Type B pancreatic cell (in vitro differentiated cells): ENCODE measurements around the gene GPC6. TPM values are rescaled to one million over a fixed set of nuclear protein-coding genes. Genes with fewer than 3 reads are reported as not detected.
A peak's percentile ranks its signal among the peaks of the same experiment; 100 is the strongest.

ENCODE experiments used
- DNase-seq: peaks from one replicate; pipeline ENCODE4 v3.0.0; 2021; ENCODE audit warnings: mixed read lengths; ENCODE audit not compliant: unreplicated experiment; ENCODE audit errors: extremely low spot score
- H3K27ac Mint-ChIP-seq: 2 replicates; pipeline ENCODE4 v1.8.0; 2021; ENCODE audit warnings: mild to moderate bottlenecking, mixed read lengths
- H3K27me3 Mint-ChIP-seq: 2 replicates; pipeline ENCODE4 v1.8.0; 2021; ENCODE audit warnings: mixed read lengths
- H3K36me3 Mint-ChIP-seq: 2 replicates; pipeline ENCODE4 v1.8.0; 2021; ENCODE audit warnings: mixed read lengths
- H3K4me1 Mint-ChIP-seq: one replicate; pipeline ENCODE4 v1.8.0; 2021; ENCODE audit warnings: mixed read lengths; ENCODE audit not compliant: unreplicated experiment
- H3K4me3 Mint-ChIP-seq: 2 replicates; pipeline ENCODE4 v1.8.0; 2021; ENCODE audit warnings: mild to moderate bottlenecking, mixed read lengths
- H3K9me3 Mint-ChIP-seq: 2 replicates; pipeline ENCODE4 v1.8.0; 2021; ENCODE audit warnings: mixed read lengths
- total RNA-seq: library from RNA; stranded (reverse); gene quantifications from 2 replicates; pipeline ENCODE4 v1.2.1, GENCODE V29; 2021; ENCODE audit warnings: low replicate concordance
- TF ChIP-seq, protein P1 (sequence below): fragments of 200-600 bp; sonication (generic); conservative IDR thresholded peaks from 2 replicates; pipeline ENCODE4 v1.5.0; 2021; ENCODE audit warnings: antibody characterized with exemption, mild to moderate bottlenecking

Gene GPC6
- total RNA-seq, 1 donor from 2014 or later: 30.5 TPM

DNA sequence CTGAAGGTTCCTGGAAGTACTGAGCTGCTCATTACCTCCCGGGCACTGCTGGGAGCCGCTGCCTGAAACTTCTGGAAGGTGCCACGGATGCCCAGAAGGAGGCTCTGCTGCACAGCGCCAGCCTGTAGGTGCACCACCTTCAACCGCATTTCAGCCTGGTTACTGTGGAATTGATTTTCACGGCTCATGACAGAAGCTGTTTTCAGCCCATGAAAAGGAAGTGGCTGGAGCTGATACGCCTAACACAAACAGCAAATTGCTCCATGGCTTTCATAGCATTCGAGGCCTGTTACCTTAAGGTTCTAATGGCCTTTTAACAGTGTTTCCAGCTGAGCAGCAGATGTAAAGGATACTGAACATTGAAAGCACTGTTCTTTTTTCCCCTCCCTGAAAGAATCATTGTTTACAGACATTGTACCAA, 22.0 kb downstream of the GPC6 start:
- peaks cover 6% of the 10 kb centered on the region for H3K9me3 Mint-ChIP-seq
- DNase-seq: no peak
- peaks cover 28% of the 10 kb centered on the region for H3K4me1 Mint-ChIP-seq
- no peak overlapping the region for H3K4me3 Mint-ChIP-seq
- H3K27me3 Mint-ChIP-seq: peaks cover 3% of the 10 kb centered on the region
- peak overlapping the region; percentile 0 for H3K27ac Mint-ChIP-seq
- TF ChIP-seq, protein P1, sequence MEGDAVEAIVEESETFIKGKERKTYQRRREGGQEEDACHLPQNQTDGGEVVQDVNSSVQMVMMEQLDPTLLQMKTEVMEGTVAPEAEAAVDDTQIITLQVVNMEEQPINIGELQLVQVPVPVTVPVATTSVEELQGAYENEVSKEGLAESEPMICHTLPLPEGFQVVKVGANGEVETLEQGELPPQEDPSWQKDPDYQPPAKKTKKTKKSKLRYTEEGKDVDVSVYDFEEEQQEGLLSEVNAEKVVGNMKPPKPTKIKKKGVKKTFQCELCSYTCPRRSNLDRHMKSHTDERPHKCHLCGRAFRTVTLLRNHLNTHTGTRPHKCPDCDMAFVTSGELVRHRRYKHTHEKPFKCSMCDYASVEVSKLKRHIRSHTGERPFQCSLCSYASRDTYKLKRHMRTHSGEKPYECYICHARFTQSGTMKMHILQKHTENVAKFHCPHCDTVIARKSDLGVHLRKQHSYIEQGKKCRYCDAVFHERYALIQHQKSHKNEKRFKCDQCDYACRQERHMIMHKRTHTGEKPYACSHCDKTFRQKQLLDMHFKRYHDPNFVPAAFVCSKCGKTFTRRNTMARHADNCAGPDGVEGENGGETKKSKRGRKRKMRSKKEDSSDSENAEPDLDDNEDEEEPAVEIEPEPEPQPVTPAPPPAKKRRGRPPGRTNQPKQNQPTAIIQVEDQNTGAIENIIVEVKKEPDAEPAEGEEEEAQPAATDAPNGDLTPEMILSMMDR: peak; percentile 68
- H3K36me3 Mint-ChIP-seq: peaks cover 4% of the 10 kb centered on the region

DNA sequence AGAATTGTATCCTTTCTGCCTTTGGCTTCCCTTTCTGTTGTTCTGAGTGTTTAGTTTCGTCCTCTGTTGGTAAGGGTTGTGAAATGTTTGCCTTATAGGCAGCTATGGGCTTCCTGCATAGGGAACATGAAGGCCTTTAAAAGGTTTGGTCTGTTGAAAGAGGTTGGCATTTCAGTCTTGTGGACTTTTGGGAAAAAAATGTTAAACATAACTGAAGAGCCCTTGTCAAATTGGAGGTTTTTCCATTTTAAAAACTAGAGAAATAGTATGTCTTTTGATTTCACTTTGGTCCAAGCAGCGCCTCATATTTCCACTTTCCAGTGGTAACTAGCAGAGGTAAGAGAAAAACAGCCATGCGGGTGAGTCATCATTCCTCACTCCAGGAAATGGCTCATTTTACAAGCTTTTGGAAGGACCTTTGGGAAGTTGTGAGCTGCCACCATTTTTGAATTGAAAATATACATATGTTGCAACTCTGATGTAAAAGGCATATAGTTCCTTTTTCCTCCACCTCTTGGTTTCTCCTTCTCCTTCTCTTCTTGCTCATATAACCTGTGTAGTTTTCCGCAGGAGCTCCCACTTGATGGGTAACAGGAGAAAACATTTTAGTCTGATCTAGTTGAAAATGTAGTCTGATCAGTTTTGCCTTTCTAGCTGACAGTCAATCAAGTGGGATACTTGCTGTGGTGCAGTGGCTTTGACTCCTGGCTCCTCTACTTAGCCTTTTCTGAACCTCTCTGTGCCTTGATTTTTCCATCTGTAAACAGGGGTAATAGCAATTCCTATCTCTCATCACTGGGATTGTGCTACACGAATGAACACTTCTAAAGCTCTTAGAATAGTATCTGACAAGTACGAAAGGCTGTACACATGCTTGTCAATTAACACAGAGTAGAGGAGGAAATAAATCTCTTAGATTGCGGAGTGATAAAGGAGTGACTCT, 23.0 kb downstream of the GPC6 start:
- Mint-ChIP-seq H3K36me3 (peaks cover 4% of the 10 kb centered on the region), H3K9me3 (peaks cover 6% of the 10 kb centered on the region), H3K4me1 (peaks cover 20% of the 10 kb centered on the region), H3K27ac (no peak overlapping the region), H3K4me3 (no peak overlapping the region), H3K27me3 (peaks cover 3% of the 10 kb centered on the region)
- no peak for DNase-seq
- TF ChIP-seq, protein P1: no peak

DNA sequence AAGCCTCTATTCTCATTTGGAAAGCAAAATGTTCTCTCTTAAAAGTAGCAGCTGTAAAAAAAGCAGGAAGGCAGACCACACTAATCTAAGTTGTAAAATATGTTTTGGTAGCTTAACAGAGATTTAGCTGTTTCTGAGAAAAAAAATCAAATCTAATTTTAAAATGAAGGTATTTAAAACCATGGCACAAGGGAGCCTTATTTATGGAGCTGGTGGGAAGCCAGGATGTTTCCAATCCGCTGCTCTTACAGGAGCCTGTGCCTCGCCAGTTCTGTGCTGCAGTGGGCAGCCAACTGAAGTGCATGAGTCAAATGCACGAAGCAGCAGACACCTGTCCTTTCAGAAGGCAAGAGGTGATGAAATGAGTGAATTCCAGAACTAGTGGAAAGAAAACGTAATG, 28.2 kb downstream of the GPC6 start:
- TF ChIP-seq, protein P1: no peak
- H3K27me3 Mint-ChIP-seq: no peaks in the 10 kb centered on the region
- peaks cover 6% of the 10 kb centered on the region for H3K36me3 Mint-ChIP-seq
- H3K9me3 Mint-ChIP-seq: peaks cover 5% of the 10 kb centered on the region
- DNase-seq: no peak
- H3K4me3 Mint-ChIP-seq: no peak overlapping the region
- peaks cover 4% of the 10 kb centered on the region for H3K4me1 Mint-ChIP-seq
- H3K27ac Mint-ChIP-seq: no peak overlapping the region

DNA sequence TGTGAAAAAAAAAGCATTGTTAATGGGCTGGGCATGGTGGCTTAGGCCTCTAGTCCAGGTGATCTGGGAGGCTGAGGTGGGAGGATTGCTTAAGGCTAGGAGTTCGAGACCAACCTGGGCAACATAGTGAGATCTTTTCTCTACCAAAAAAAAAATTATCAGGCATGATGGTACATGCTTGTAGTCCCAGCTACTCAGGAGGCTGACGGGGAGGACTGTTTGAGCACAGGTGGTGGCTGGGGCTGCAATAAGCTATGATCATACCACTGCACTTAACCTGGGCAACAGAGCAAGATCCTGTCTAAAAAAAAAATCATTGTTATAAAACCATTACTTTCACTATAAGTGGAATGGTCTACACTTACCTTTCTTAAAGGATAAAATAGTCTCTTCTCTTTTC, 30.4 kb downstream of the GPC6 start:
- no peak overlapping the region for H3K27ac Mint-ChIP-seq
- H3K9me3 Mint-ChIP-seq: no peaks in the 10 kb centered on the region

DNA sequence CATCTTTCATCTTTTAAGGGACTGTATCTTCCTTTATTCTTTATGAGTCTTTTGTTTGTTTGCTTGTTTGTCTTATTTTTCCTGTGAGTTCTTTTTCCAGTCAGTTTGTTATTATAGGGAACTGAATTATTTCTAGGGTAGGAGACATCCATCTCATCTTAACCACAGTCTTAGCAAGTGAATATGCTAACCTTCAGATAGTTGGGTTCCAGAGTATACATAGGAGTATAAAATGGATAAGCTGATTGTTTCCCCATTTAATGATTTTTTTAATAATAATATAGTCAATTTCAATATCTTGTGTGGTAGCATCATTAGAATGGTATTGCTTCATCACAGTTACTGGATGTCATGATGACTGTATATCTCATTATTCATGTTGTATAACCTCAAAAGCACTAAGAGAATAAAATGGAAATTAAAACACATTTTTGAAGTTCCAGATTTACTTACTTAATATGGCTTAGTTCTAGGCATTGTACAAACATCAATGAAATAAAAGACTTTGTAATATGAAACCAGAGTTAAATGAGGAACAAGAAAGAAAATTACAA, 33.0 kb downstream of the GPC6 start:
- Mint-ChIP-seq H3K27me3 (no peaks in the 10 kb centered on the region), H3K4me1 (peaks cover 11% of the 10 kb centered on the region), H3K36me3 (peaks cover 6% of the 10 kb centered on the region), H3K9me3 (peaks cover 5% of the 10 kb centered on the region), H3K27ac (no peak overlapping the region), H3K4me3 (no peak overlapping the region)
- no peak for DNase-seq
- TF ChIP-seq, protein P1: no peak

More for the DNA sequence above, 30.4 kb downstream of the GPC6 start:
- H3K36me3 Mint-ChIP-seq: peaks cover 3% of the 10 kb centered on the region
- DNase-seq: no peak
- H3K4me1 Mint-ChIP-seq: peaks cover 9% of the 10 kb centered on the region
- TF ChIP-seq, protein P1: no peak
- no peaks in the 10 kb centered on the region for H3K27me3 Mint-ChIP-seq
- no peak overlapping the region for H3K4me3 Mint-ChIP-seq
